ENCODE results near the gene MYH3.

Gene MYH3

DNA sequence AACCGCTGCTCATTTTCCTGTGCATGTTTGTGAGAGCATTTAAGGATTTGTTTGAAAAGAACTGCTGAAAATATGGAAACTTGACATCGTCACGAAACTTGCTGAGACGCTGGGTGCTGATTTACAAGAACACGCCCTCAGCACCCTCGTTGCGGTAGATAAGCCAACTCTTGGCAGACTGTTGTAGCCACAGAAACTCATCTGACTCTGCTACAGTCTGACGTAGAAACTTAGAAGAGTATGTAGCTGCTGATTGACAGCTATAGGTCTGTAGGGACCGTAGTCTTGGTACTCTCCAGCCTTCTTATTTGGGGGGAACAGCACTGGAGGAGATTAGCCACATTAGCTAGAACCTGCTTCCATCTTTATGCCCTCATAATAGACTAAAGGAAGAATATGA lies 71.6 kb downstream of the MYH3 start:
- FAIRE-seq (no peak), DNase-seq (ENCODE audit: insufficient read length, low spot score) (no peak)
- TF ChIP-seq, protein P1, sequence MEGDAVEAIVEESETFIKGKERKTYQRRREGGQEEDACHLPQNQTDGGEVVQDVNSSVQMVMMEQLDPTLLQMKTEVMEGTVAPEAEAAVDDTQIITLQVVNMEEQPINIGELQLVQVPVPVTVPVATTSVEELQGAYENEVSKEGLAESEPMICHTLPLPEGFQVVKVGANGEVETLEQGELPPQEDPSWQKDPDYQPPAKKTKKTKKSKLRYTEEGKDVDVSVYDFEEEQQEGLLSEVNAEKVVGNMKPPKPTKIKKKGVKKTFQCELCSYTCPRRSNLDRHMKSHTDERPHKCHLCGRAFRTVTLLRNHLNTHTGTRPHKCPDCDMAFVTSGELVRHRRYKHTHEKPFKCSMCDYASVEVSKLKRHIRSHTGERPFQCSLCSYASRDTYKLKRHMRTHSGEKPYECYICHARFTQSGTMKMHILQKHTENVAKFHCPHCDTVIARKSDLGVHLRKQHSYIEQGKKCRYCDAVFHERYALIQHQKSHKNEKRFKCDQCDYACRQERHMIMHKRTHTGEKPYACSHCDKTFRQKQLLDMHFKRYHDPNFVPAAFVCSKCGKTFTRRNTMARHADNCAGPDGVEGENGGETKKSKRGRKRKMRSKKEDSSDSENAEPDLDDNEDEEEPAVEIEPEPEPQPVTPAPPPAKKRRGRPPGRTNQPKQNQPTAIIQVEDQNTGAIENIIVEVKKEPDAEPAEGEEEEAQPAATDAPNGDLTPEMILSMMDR (IDR thresholded peaks at IDR 0.05; ENCODE audit: insufficient read depth, missing control alignments) = no peak

DNA sequence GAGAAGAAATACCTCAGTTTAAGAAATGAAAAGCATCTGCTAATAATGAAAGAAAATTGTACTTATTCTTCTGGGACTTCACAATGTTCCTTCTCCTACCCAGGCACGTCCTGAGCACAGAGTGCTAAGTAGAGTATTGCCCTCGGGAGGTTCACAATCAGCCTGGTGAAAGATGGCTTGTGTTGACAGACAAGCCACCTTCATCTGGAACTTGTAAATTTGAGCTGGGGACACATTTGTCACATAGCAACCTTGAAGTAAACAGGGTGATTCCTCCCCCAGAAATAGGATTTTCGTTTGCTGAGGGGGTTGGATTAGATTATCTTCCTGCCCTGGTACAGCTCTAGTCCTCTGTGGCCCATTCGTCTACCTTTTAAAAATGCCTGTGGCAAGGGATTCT lies 73.3 kb downstream of the MYH3 start:
- DNase-seq (ENCODE audit: insufficient read length, low spot score) = no peak
- TF ChIP-seq, protein P1 (IDR thresholded peaks at IDR 0.05; ENCODE audit: insufficient read depth, missing control alignments) = no peak
- FAIRE-seq = no peak

DNA sequence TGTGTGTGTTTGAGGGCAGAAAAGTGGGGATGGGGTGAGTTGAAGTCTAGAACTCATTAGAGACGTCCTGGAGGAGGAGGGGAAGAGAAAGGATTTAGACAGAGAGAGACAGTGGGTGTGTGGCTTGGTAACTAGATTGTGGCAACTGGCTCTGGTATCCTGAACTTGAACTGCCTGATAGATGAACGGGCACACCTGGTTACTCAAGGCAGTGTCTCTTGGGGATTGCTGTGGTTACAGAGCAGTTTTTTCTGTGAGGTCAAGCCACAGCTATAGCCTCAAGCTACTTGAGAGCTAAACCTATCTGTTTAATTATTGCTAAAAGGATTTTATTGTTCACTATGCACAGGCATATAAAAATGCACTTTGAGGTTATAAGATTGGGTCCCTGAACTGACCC lies 77.8 kb downstream of the MYH3 start:
- DNase-seq (ENCODE audit: insufficient read length, low spot score) = no peak
- TF ChIP-seq, protein P1 (IDR thresholded peaks at IDR 0.05; ENCODE audit: insufficient read depth, missing control alignments) = no peak
- no peak for FAIRE-seq
